GM12892 (cell line): Measurements from ENCODE around the gene NFATC1.

ENCODE experiments used
- POLR2A ChIP-seq: IDR thresholded peaks from 2 replicates; pipeline ENCODE4 v1.6.1; 2011; ENCODE audit warnings: low read depth, low read length, control low read depth
- POLR2AphosphoS5 ChIP-seq: IDR thresholded peaks from 2 replicates; pipeline ENCODE4 v1.6.1; 2011; ENCODE audit warnings: low read depth, low read length, control low read depth
- TAF1 ChIP-seq: IDR thresholded peaks from 2 replicates; pipeline ENCODE4 v1.6.1; 2011; ENCODE audit warnings: low read depth, mild to moderate bottlenecking, control low read depth, low read length, borderline replicate concordance

GRCh38 chr18:79528316-79528695 is 132.6 kb downstream of the NFATC1 start:
- TF ChIP-seq POLR2A (no peak), POLR2AphosphoS5 (no peak), TAF1 (no peak)
